ENCODE measurements around the gene ZNF326.

- TF ChIP-seq CTCF (conservative IDR thresholded peaks at IDR 0.05) (no peak; the same call in 1 of the 2 replicates), EZH2 (IDR thresholded peaks at IDR 0.05; ENCODE audit: low read depth) (no peak)
Observed at GRCh38 chr1:89994805-89995597, at the start of gene ZNF326.

All from PC-9 (cell line).